HG02943 (cell line): ENCODE measurements around the gene OR1D2.
"Not testable (repeated sequence)": the region's sequence is repeated elsewhere in the genome, so short reads cannot be mapped to it uniquely, and the experiment has no call there.

Experiments used
- ATAC-seq: cut with Tn5 transposase; IDR thresholded peaks from one replicate; pipeline ENCODE4 v1.9.1; 2021; ENCODE audit warnings: mild to moderate bottlenecking, low read depth, moderate library complexity; ENCODE audit not compliant: unreplicated experiment

OR1D2 gene

GRCh38 chr17:3104322-3104721, at the start of gene OR1D2:
OR1D2 (minus strand) TSS chr17:3104422; CDS start chr17:3092996, 11,426 bp downstream.
- no peak for ATAC-seq

- ATAC-seq, result not testable (repeated sequence)
Measured at GRCh38 chr17:3137494-3137893, 33.3 kb upstream of the OR1D2 start.

GRCh38 chr17:3127451-3127850, 23.2 kb upstream of the OR1D2 start, which contains the start of gene OR1G1:
OR1G1 (minus strand) TSS chr17:3127551; CDS start chr17:3127551, 0 bp downstream.
- no peak for ATAC-seq

- not testable (repeated sequence) for ATAC-seq
Measured at GRCh38 chr17:3073850-3074249, 30.4 kb downstream of the OR1D2 start.

GRCh38 chr17:3065192-3065591, 39.0 kb downstream of the OR1D2 start:
- ATAC-seq, result not testable (repeated sequence)

- not testable (repeated sequence) for ATAC-seq
Measured at GRCh38 chr17:3063507-3063906, 40.7 kb downstream of the OR1D2 start, which contains the start of gene OR1D5. OR1D5 (minus strand) TSS chr17:3063607; CDS start chr17:3063607, 0 bp downstream.

GRCh38 chr17:3062824-3063377, 41.3 kb downstream of the OR1D2 start:
- ATAC-seq, result not testable (repeated sequence)

GRCh38 chr17:3054868-3055267, 49.4 kb downstream of the OR1D2 start:
- not testable (repeated sequence) for ATAC-seq

GRCh38 chr17:3049705-3050295, 54.4 kb downstream of the OR1D2 start:
- no peak for ATAC-seq

GRCh38 chr17:3048727-3049471, 55.3 kb downstream of the OR1D2 start:
- peak; percentile 91 for ATAC-seq

GRCh38 chr17:3046753-3047152, 57.5 kb downstream of the OR1D2 start:
- ATAC-seq, result no peak

- ATAC-seq, result no peak
Measured at GRCh38 chr17:3043737-3044365, 60.4 kb downstream of the OR1D2 start.

GRCh38 chr17:3040882-3041281, 63.3 kb downstream of the OR1D2 start:
- ATAC-seq, result no peak

- no peak for ATAC-seq
Measured at GRCh38 chr17:3039736-3040135, 64.5 kb downstream of the OR1D2 start.

GRCh38 chr17:3038941-3039340, 65.3 kb downstream of the OR1D2 start:
- ATAC-seq, result no peak
